GM18873 (cell line): ENCODE data around the gene MYCBP.
A peak's percentile ranks its signal among the peaks of the same experiment; 100 is the strongest.

Experiments used
- ATAC-seq: cut with Tn5 transposase; IDR thresholded peaks from one replicate; pipeline ENCODE4 v1.9.1; 2021; ENCODE audit warnings: mild to moderate bottlenecking, moderate library complexity, moderate number of reproducible peaks; ENCODE audit not compliant: unreplicated experiment, low FRiP score

Gene MYCBP

DNA sequence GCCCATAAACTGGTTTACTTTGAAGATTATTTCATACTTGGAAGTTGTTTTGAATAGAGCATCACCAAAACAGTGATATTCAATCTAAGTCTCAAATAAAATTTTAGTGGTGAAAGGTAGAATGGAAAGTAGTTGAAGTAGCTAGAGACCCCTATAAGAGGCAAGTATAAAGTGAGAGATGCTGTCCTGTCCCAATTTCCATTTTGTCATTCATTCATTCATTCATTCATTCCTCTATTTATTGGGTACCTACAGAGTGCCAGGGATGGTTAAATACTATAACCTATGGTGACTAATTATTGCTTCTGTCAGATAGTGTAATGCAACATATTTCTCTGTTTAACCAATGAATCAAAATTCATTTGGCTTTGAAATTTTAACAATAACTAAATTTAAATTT is 46.3 kb downstream of the MYCBP start:
- no peak for ATAC-seq

DNA sequence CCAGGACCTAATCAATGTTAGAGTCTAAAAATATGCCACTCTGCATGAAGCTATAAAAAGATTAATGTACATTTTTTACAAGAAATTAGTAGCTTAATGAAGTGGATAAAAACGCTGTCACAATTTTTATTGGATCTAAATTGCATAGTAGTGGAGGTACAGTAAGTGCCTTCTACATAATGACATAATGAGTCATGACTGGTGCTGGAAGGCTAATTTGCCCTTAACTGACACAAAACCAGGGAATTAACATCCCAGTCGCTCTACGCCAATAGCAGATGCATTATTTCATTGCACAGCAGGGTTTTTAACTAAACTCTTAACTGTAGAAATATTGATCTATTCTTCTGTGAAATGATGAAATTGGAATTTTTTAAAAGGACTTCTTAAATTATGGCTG is 46.9 kb downstream of the MYCBP start:
- no peak for ATAC-seq

- ATAC-seq, result no peak
These were observed 52.3 kb downstream of the MYCBP start for GRCh38 chr1:38820860-38821259.

GRCh38 chr1:38819516-38819915 is 53.6 kb downstream of the MYCBP start:
- ATAC-seq, result no peak

DNA sequence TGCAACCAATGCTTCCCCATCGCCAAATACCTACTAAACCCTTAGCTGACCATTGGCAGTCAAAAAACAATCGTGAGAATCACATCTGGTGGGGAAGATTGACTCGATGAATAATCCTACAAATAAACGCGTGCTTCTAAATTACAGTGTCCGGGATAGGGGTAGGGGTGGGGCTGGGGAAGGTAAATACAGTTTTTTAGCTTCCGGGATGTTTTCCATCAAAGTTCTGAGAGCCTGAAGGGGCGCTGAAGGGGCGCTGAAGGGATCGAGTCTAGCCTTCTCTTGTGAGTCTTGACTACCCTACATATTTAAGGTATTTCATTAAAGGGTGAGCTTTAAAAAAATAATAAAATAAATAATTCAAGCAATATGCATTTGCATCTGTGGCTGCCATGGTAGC is 54.1 kb downstream of the MYCBP start:
- no peak for ATAC-seq

DNA sequence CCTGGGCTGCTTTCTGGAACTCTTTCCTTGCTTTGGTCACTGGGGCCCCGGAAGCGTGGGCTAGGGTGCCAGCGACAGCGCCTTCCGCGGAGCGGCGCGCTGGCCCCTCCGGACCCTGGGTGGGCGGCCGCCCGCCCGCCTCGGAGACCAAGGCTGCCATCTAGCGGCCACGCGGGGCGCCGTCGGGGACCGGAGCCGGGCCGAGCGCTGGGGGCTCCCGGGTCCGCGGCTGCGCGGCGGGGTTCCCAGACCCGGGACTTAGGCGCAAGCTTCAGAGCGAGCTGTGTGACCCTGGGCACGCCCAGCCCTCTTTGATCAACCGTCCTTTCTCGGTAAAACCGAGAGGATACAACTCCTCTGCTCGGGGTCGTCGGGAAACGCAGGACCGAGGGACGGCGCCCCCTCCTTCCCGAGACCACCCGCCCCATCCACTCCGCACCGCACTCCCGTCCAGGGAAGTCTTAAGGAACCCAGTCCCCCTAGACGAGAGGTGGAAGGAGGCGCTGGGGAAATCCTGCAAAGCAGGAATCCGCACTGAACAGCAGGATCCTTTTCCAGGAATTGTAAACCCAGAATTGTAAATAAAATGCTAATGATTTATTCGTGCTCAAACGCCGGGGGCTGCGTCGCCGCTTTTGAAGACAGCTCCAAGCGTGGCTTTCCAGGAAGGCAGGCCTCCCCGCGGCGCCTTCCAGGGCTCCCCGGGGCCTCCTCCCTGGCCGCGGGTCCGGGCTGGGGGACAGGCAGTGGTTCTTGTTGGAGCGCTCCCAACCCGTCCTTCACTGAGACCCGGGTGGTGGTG is 54.8 kb downstream of the MYCBP start:
- no peak for ATAC-seq

GRCh38 chr1:38817267-38818174 is 55.6 kb downstream of the MYCBP start:
- ATAC-seq, result no peak

DNA sequence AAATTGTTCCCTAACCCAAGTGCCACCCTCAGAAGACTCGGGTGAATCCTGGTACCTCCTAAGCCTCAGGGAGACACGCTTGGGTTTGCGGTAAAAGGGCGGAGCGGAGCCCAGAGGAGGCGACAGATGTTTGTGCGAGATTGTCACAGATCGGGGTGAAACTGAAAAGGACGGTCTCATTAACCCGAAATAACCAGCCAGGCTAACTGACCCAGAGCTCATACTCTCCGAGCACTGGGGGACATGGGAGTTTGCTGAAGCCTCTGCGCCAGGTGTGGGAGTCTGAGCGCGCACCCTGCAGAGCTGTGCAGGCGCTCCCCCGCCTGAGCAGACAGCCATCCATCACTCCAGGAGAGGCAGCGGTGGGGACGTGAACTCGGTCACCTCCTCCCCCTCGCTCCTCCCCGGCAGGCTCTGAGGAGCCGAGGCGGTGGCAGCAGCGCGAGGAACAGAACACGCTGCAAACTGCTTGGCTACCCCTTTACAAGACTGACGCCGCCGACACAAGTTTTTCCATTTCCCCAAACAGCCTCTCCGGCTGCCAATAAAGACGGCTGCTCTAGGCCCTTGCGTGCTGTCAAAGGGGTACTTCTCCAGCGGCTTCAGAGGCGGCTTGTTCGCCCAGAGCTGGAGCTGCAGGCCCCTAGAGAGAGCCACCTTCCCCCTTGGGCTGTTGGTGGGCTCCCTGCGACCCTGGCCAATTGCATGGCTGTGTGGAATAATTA is 57.1 kb downstream of the MYCBP start:
- peak; percentile 84 for ATAC-seq

GRCh38 chr1:38814984-38815464 is 58.1 kb downstream of the MYCBP start:
- no peak for ATAC-seq

DNA sequence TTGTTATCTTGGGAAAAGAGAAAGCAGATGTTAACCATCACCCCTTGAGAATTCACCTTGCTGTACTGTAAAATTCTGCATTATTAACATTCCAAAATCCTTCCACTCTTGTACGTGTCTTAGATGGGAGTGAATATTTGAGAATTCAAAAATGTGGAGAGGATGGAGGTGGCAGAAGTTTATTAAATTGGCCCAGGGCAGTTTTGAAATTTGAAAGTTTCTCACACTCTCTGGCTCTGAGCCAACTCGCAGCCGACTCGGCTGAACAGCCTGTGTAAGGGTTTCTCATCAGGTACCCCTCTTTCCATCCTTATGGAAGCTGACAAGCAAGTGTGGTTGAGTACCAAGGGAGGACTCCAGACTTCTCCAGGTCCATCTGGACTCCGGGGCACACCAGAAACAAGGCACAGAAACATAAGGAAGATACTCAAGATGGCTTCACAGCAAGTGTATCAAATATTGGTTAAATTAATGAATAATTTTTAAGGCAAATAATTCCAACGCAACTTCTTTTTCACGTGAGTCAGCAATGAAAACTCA is 58.6 kb downstream of the MYCBP start:
- no peak for ATAC-seq

DNA sequence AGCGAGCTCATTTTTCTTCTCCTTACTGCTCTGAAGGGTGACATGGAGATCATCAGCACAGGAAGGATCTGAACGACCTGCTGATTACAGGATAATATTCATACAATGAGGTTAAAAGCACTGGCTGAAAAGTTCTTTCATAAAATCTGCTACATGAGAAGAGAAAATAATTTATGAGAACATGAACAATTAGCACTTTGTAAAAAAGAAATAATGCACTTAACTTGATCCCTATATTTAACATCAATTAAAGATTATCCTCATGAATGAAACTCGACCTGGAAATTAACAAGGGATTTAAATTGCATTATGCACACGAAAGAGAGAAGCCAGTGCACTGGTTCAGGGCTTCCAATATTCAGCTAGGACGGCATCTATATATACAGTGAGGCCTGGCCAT is 60.2 kb downstream of the MYCBP start:
- ATAC-seq, result no peak
